Stimulated activated naive CD4-positive, alpha-beta T cell (primary cell): ENCODE results near the gene THRB.

ENCODE experiments used
- DNase-seq, 6 experiments: peaks; one replicate each; lab custom pipeline; 2025; lab: John Stamatoyannopoulos, UW

Gene THRB

DNA sequence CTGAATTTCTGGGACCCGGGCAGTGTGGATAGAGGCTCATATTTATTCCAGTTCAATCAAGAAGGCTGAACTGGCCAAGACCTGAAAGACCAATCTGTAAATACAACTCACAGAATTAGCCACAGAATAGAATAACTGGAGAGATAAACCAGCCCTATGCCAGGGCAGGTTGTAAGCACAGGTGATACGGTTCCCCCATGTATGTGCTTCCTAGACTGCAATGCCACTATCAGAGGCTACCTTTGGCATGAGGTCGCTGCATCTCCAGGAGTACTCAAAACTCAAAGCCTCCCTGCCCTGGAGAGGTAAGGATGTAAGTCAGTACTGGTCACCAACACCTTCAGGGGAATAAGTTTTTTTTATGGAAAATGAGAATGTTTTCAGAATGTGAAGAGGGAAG is 314.0 kb downstream of the THRB start:
- DNase-seq, result no peak

DNA sequence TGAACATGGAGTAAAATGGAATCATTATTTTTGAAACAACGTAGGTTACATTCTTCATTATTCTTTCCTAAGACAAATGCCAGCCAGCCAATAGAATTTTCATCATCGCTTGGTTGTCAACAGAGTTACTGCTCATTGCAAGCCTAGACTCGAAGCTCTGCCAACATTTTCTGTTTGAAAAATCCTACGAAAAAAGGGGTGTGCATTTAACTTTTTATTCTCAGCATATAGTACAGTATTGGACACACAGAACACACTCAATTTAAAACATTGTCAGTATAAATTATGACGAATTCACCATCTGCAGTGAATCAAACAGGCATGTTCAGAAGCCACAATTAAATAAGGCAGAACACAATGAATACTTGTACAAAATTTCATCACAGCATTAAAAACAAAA is 317.4 kb downstream of the THRB start:
- no peak for DNase-seq

DNA sequence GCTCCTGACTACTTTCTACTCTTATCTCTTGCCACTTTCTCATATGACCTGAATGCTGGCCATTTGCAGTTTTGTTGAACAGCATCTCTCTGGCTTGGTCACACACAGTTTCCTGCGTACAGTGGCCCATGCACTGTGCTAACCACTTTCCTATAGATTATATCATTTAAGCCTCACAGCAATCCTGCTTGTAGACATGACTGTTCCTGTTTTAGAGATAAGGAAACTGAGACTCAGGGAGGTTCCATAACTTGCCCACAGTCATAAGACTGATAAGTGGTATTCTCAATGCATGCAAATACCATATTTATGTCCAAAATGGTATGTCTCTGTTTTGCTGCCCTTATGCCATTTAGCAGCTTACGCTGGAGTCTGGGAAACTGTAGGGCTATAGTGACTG is 320.0 kb downstream of the THRB start:
- DNase-seq, result no peak

DNA sequence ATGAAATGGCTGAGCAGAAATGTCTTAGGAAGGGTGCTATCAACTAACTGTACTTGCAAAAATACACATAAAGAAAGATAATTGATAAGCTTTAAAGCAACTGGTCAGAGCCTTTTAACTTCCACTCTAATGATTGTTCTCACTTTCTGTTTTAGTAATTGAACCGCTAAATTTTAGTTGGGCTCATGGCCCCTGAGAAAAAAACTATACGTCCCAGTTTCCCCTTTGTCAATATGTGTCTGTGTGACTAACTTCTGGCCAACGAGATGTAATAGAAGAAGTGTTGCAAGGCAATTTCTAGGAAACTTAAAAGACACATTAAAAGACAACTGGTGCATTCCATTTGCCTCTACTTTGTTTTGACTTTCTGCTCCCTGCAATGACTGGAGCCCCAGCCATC is 325.7 kb downstream of the THRB start:
- DNase-seq, result no peak

DNA sequence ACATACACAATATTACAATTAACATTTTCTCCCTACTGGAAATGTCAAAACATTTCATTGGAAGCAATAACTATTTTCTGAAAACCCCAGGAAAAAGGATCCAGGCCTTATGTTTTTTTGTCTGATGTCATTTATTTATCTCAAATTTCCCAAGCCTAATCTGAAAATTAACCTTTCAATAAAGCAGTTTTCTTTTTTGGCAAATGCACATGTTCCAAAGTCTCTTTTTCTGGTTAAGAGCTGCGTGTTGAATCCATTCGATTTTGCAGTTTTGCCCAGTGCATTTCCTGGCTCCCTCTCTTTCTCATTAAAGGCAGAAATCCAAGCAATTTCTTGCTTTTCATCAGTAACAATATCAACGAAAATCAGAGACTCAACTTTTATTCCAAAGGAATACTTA is 327.2 kb downstream of the THRB start:
- DNase-seq, result no peak

DNA sequence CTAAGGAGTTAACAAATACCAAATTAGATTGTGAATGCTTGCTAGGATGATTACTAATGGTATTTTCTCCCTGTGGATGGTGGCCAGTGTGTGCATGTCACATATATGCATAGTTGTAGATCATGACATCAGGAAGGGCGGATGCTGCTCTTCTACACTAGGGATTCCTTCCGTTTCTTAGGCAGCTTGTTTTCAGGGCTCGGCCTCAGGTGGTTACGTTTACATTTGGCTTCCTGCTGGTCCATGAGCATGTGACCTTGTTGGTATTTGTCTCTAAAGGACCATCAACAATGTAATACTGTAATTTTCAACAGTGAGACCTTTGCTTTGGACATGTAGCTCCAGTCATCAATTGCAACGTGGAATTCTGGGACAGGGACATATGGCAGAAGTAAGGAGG is 328.1 kb downstream of the THRB start:
- DNase-seq, result no peak

DNA sequence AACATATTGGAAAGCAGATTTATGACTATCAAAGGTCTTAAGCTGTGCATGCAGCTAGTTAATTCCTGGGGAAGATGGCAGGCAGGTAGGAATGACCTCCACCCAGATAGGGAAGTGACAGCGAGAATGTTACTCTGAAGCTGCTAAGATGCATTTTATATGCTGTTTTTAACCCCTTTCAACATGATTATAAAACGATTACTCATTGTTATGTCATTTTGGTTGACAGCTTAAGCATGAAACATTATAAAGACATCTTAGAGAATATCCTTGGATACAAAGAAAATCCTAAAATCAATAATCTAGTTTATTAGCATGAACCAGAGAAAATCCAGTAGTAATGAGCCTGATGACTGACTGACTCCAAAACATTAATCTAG is 329.1 kb downstream of the THRB start:
- DNase-seq, result no peak

DNA sequence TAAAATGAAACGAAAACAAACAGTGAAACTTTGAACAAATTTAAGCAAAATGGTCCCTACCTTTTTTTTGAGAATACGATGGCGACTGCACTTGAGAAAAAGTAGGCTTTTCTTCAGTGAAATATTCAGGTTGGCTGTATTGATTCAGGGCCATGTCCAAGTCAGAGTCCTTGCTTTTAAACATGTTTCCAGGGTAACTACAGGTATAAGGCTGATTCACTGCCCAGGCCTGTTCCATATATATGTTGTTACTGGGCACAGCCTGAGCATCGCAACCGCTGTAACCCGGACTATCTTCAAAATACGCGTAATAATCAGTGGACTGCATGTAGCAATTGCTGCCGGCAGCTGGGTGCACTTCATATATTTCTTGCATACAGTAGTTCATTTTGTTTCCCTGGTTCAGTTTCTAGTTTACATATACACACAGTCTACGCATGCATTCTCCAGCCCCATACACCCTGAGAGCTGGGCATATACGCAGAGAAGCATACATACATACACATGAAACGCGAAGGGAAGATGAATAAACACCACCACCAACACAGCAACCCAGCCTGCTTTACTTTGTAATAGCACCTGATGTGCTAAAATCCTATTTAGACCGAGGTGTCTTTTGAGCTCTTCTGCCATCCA is 329.6 kb downstream of the THRB start:
- no peak for DNase-seq

DNA sequence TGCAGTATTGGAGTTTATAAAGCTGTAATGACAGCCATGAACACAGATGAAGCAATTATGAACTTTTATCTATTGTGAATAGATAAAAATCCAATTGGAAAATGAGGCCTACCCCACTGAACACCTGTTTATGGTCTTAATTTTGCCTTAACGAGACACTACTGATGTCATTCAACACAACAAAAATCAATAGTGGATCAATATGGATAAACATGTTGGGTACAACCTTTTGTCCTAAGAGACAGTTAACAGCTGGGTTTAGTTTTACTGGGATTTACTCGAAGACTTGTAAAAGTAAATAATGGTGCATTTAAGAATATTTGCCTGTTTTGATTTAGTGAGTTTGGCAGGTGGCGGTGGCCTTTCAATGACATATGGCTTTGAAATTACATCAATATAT is 331.7 kb downstream of the THRB start:
- no peak for DNase-seq

GRCh38 chr3:24161841-24162240 is 332.8 kb downstream of the THRB start:
- DNase-seq, result no peak

GRCh38 chr3:24160424-24161095 is 334.1 kb downstream of the THRB start:
- DNase-seq, result no peak

DNA sequence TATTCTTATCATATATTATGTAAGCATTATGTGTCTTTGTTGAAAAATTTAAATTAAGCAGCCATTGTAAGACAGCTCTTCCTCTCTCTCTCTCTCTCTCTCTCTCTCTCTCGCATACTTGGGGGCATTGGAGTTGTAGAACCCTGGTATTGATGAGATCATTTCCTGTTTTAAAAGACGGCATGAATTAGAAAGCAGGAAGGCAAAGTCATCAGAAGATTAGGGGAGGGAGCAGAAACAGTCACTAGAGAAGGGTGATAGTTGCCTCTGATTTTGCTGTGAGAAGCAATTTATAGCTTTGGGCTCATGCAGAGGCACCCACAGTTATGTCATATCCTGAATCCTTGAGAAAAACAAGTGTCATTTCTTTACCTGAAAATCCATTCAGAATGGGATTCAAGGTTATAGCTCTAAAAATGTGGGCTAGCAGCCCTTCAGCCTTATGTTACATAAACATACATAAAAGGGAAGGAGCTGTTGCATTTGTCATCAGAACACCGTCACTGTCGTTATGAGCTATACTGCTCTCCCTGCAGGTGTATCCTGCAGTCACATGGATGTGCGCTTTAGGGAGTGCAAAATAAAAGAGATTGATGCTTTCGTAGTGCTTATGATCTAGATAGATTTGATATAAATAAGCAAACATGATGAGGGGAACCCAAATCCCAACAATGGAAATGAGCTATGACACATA is 335.7 kb downstream of the THRB start:
- no peak for DNase-seq

- no peak for DNase-seq
These were observed 337.5 kb downstream of the THRB start for GRCh38 chr3:24157106-24157505.

DNA sequence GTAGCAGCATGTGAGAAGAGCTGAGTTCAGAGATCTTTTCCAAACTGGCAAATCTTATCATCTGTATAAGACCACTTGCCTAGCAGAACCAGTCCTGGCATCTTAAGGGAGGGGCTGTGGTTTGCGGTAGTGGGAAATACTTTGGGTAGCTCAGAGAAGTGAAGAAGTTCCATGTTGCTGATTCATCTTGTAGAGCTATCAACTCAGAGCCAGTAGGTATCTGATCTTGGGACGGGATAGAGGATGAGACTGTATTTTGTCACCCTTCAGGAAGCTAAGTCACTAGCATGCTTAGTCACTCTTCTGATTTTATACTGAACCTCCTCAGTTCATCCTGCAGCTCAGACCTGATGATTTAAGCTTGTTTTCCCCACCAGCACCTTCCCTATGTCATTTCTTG is 338.2 kb downstream of the THRB start:
- no peak for DNase-seq

DNA sequence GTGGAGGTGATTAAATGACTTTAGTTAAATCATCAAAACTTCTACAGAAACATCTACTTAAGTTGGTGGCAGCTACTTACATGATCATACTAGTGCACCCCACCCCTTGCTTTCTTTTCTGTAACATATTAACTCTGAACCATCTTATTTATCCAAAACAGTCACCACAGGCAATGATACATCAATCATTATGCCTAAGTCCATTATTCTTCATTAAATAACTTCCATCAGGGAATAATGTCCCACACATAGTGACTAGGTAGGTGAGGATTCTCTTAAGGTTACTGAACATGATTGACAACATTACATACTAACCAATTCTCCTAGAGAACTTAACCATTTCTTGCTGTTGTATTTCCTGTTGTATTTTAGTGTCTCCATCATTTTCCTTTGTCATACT is 339.4 kb downstream of the THRB start:
- DNase-seq, result no peak

DNA sequence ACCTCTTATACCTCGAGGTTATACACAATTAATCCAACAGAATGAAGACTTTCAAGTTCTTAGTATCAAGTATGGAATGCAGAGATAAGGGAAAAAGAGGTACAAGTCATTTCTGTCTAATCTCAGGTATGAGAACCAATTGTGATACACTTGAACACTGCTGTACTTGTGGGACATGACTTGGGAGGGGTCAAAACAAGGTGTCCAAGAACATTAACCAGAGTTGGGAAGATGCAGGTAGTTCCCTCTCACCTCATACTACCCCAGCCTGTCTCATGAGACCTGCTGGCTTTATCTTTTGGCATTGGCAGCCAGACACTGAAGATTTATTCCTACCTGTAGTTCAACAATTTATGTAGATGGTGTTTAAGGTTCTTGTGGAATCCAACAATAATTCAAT is 339.9 kb downstream of the THRB start:
- DNase-seq, result no peak

DNA sequence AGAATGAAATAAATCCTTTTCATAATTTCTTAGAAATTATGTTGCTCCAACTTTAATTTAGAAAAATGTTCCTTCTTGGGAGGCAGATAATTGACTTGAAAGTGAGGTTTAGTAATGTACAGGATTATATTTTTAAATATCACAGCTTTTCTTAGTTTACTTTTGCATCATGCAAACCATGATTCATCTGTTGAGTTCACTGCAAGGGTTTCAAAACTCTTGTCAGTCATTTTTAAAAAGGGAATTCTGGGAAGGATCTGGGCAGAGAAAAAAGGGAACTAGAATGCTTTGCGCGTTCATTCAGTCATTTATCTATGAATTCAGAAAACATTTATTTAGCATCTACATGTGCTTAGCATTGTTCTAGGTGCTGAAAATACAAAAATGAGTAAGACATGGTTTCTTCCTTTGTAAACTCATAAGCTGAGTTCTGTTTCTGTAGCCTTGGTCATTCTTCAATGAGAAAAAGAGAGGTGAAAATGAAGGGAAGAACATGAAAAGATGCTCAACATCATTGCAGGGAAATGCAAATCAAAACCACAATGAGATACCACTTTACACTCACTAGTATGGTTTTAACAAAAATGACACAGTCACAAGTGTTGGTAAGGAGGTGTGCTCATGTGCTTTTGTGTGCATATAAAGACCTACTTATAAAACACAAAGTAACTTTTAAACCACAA is 340.5 kb downstream of the THRB start:
- DNase-seq, result no peak

DNA sequence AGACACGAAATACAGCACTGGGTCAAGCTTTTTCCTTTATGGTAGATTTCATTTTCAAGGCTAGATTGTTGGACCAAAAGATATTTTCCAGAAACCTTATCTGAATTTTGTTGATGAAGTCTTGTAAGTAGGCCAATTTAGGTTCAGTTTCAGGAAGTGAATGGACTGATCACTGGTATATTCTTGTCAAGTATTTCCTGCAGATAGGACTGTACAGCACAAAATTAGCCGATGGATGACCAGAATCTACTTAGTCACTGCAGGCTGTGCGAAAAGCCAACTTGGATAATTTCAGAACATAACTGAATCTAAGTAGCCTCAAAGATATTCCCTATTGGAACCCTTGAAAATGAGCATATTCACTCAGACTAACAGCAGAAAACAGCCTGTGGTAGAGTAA is 343.1 kb downstream of the THRB start:
- DNase-seq, result no peak

GRCh38 chr3:24149032-24149431 is 345.6 kb downstream of the THRB start:
- DNase-seq, result no peak

- DNase-seq, result no peak
These were observed 348.4 kb downstream of the THRB start for GRCh38 chr3:24145981-24146822.

- DNase-seq, result no peak
These were observed 349.2 kb downstream of the THRB start for GRCh38 chr3:24145481-24145880.

DNA sequence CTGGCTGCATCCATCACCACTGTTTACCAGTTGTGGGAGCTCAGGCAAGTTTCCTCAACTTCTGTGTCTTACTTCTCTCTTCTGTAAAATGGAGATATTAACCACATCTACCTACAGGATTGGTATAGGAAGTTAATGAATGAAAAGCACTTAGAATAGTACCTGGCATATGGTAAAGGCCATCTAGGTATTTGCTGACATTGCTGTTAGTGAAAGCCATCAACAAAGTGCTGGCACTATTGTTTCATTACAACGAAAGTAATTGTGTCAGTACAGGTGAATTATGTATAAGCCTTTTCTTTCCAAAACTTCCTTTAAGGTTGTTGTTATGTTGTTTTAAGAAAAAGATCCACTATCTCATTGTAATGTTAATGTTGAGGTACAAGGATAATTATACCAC is 352.5 kb downstream of the THRB start:
- DNase-seq, result no peak
